HepG2 (cell line): ENCODE results near the gene POLR3GL. TPM values are rescaled to one million over a fixed set of nuclear protein-coding genes. Genes with fewer than 3 reads are reported as not detected.

ENCODE experiments used
- ATAC-seq: fragments of 200-7000 bp; cut with Tn5 transposase; 3 replicates; pipeline ENCODE4 v1.9.1; 2020; ENCODE audit warnings: mild to moderate bottlenecking, moderate library complexity
- BruUV-seq: library from RNA; stranded (reverse); fragments of 400-500 nt; replicated peaks from 2 replicates; lab custom pipeline; 2021; lab: Mats Ljungman, UMichigan
- CTCF ChIA-PET: fragments of 300-600 bp; formaldehyde crosslinking; extraction: SDS; loops from one replicate; lab custom pipeline; 2021; ENCODE audit warnings: low total read pairs, inconsistent platforms, low intra/inter-chr PET ratio; lab: Yijun Ruan, JAX
- POLR2A ChIA-PET: fragments of 350-600 bp; sonication (Branson Sonifier 250); formaldehyde crosslinking; loops from one replicate; lab custom pipeline; 2020; ENCODE audit warnings: antibody characterized with exemption, inconsistent platforms; lab: Yijun Ruan, JAX
- DNase-seq: peaks from one replicate; pipeline ENCODE4 v3.0.0-alpha.2; 2015; ENCODE audit warnings: low spot score
- FAIRE-seq: peaks from 3 replicates; lab custom pipeline; 2011; peaks lifted over from hg19 to GRCh38; lab: Jason Lieb, UNC
- H2AFZ ChIP-seq: one replicate; pipeline ENCODE4 v1.6.1; 2011; ENCODE audit warnings: low read length, inconsistent platforms
- H3K27ac ChIP-seq: fragments of 300-600 bp; 3 replicates; pipeline ENCODE4 v1.8.0; 2011; ENCODE audit warnings: mixed run types, mild to moderate bottlenecking, mixed read lengths, low read length, inconsistent platforms; ENCODE audit not compliant: insufficient read depth; ENCODE audit errors: extremely low read length
- H3K27me3 ChIP-seq, 2 experiments: fragments of 200-600 bp in 1 of 2; 2 replicates in 1 of 2; 3 replicates in 1 of 2; pipeline versions ENCODE4 v1.6.0 to v1.8.0; 2011; ENCODE audit warnings: low read length in 2 of 2, mild to moderate bottlenecking in 2 of 2, moderate library complexity in 2 of 2, inconsistent platforms in 1 of 2; ENCODE audit not compliant: insufficient read depth in 2 of 2, control insufficient read depth in 1 of 2
- H3K36me3 ChIP-seq, 2 experiments: fragments of 200-600 bp in 1 of 2; replicated peaks in 1 of 2; 2 replicates in 1 of 2; 3 replicates in 1 of 2; pipeline versions ENCODE4 v1.5.1 to v1.8.0; 2011; ENCODE audit warnings: low read length in 2 of 2, inconsistent platforms in 1 of 2; ENCODE audit not compliant: insufficient read depth in 2 of 2, control insufficient read depth in 1 of 2
- H3K4me1 ChIP-seq: 2 replicates; pipeline ENCODE4 v1.5.1; 2012; ENCODE audit warnings: low read length, inconsistent platforms; ENCODE audit not compliant: insufficient read depth
- H3K4me2 ChIP-seq: 2 replicates; pipeline ENCODE4 v1.6.0; 2011; ENCODE audit warnings: low read depth, low read length, inconsistent platforms
- H3K4me3 ChIP-seq, 3 experiments: fragments of 200-600 bp in 1 of 3; sonication (generic), shearing (Covaris generic) in 1 of 3; replicated peaks in 1 of 3; 2 replicates each; pipeline ENCODE4 v1.5.1; 2011 to 2016; ENCODE audit warnings: low read length in 3 of 3, inconsistent platforms in 2 of 3, low read depth in 2 of 3, mild to moderate bottlenecking in 2 of 3, control low read depth in 1 of 3, mixed read lengths in 1 of 3; ENCODE audit not compliant: insufficient read depth in 1 of 3
- H3K79me2 ChIP-seq: one replicate; pipeline ENCODE4 v1.6.1; 2011; ENCODE audit warnings: low read length, inconsistent platforms; ENCODE audit not compliant: insufficient read depth
- H3K9ac ChIP-seq: 2 replicates; pipeline ENCODE4 v1.6.0; 2011; ENCODE audit warnings: mild to moderate bottlenecking, low read depth, low read length, inconsistent platforms; ENCODE audit not compliant: insufficient read depth
- H3K9me3 ChIP-seq: 2 replicates; pipeline ENCODE4 v1.5.1; 2012; ENCODE audit warnings: mild to moderate bottlenecking, low read length
- H4K20me1 ChIP-seq: 2 replicates; pipeline ENCODE4 v1.6.0; 2011; ENCODE audit warnings: inconsistent platforms, mild to moderate bottlenecking, low read length, moderate library complexity; ENCODE audit not compliant: insufficient read depth
- HNRNPK ChIP-seq: fragments of 200-400 bp; formaldehyde crosslinking; IDR thresholded peaks from 2 replicates; pipeline ENCODE4 v1.6.1; 2018; ENCODE audit warnings: low read length, low read depth, moderate library complexity, mild to moderate bottlenecking; ENCODE audit not compliant: poor library complexity, severe bottlenecking
- ZFP36 ChIP-seq: fragments of 150-350 bp; IDR thresholded peaks from 2 replicates; pipeline ENCODE4 v1.6.1; 2018; ENCODE audit warnings: borderline replicate concordance, low read length, low read depth; ENCODE audit not compliant: partially characterized antibody
- WGBS: methylation state at CpG from one replicate; pipeline ENCODE4 v1.1.6; 2017; ENCODE audit warnings: low lambda C conversion rate; 5-methylcytosine and 5-hydroxymethylcytosine counted together
- in situ Hi-C: cut with HindIII; loops from 2 replicates; pipeline ENCODE4 v1.10.0; 2017; ENCODE audit warnings: low pct_unique_long_range_greater_than_20kb; ENCODE audit not compliant: extremely low pct_ligation_motif_present
- intact Hi-C: fragments of 100-400 bp; cut with micrococcal nuclease; formaldehyde crosslinking; loops from one replicate; pipeline ENCODE4 v1.10.0; 2022; ENCODE audit not compliant: unreplicated experiment
- polyA plus RNA-seq, 8 experiments: library from polyadenylated mRNA; depleted of rRNA in 3 of 8; stranded (reverse) in 7 of 8; unstranded in 1 of 8; fragments of >200 nt; fragmentation: Illumina TruSeq in 4 of 8; extraction: Trizol in 4 of 8; gene quantifications; 2 replicates each; pipeline versions ENCODE4 v1.2.1 to v1.2.3, GENCODE V29; 2011 to 2016; ENCODE audit warnings: low read depth in 4 of 8, missing spikeins in 1 of 8, mixed read lengths in 1 of 8; ENCODE audit not compliant: insufficient read depth in 1 of 8
- total RNA-seq, 5 experiments: library from RNA; depleted of rRNA; stranded (reverse); fragments of >200 nt; fragmentation: Illumina TruSeq; extraction: Trizol; gene quantifications; 2 replicates each; pipeline ENCODE4 v1.2.3, GENCODE V29; 2016; ENCODE audit warnings: low read depth in 1 of 5
- TF ChIP-seq, protein P1 (sequence below): sonication (generic); formaldehyde crosslinking; IDR thresholded peaks from 2 replicates; pipeline ENCODE4 v1.4.0; 2020; ENCODE audit warnings: missing genetic modification reagents
- TF ChIP-seq, protein P2 (sequence below): sonication (generic); formaldehyde crosslinking; IDR thresholded peaks from 2 replicates; pipeline ENCODE4 v1.4.0; 2020; ENCODE audit warnings: missing genetic modification reagents
- TF ChIP-seq, protein P3 (sequence below): sonication (generic); formaldehyde crosslinking; IDR thresholded peaks from 2 replicates; pipeline ENCODE4 v1.8.0; 2022; ENCODE audit warnings: mild to moderate bottlenecking, missing genetic modification reagents, moderate library complexity

The POLR3GL gene
- total and polyA plus RNA-seq, 2 of the 13 experiments (the other 11 are each of a cell fraction or from before 2014, with no cell fraction given), result 11.5 to 12.4 TPM

DNA sequence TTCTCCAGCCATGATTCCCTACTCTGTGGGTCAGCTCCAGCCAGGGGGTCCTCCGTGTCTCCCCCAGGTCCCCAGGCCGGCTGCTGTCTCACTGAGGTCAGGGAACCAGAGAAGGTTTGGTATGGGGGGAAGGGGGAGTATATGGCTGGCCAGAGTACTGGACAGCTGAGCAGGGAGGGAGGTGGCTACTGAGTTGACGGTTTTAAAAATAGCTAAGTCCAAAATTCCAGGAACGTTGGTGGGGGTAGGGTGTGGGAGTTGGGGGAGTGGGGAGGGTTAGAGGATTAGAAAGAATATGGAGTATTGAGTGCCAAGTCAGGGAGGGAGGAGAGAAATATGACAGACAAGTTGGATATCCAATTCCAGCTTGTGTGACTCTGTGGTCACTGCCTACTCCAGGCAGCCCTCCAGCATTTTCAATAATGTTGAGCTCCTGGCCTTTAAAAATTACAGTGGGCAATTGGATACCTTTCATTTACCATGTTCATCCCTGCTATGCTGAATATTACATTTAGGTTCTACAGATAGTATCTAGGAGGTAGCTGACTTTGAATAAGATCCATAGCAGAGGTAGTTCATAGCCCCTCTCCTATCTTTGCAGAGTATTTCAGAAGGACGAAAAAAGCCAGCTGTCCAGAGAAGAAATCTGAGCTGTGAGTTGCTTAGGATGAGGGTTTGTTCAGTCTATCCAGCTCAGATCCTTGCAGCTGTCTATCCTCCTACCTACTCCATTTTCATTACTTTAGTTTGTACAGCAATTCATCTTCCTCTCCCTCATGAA, 57.3 kb downstream of the POLR3GL start, which contains the start of gene HJV:
Gene HJV, minus strand, starts transcription at position 114 of the 781 bp plus-strand sequence. CDS start 1,504 bp downstream, outside the sequence.
- TF ChIP-seq, protein P1, sequence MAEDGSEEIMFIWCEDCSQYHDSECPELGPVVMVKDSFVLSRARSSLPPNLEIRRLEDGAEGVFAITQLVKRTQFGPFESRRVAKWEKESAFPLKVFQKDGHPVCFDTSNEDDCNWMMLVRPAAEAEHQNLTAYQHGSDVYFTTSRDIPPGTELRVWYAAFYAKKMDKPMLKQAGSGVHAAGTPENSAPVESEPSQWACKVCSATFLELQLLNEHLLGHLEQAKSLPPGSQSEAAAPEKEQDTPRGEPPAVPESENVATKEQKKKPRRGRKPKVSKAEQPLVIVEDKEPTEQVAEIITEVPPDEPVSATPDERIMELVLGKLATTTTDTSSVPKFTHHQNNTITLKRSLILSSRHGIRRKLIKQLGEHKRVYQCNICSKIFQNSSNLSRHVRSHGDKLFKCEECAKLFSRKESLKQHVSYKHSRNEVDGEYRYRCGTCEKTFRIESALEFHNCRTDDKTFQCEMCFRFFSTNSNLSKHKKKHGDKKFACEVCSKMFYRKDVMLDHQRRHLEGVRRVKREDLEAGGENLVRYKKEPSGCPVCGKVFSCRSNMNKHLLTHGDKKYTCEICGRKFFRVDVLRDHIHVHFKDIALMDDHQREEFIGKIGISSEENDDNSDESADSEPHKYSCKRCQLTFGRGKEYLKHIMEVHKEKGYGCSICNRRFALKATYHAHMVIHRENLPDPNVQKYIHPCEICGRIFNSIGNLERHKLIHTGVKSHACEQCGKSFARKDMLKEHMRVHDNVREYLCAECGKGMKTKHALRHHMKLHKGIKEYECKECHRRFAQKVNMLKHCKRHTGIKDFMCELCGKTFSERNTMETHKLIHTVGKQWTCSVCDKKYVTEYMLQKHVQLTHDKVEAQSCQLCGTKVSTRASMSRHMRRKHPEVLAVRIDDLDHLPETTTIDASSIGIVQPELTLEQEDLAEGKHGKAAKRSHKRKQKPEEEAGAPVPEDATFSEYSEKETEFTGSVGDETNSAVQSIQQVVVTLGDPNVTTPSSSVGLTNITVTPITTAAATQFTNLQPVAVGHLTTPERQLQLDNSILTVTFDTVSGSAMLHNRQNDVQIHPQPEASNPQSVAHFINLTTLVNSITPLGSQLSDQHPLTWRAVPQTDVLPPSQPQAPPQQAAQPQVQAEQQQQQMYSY (CRISPR knock-in tag), result no peak
- TF ChIP-seq, protein P2, sequence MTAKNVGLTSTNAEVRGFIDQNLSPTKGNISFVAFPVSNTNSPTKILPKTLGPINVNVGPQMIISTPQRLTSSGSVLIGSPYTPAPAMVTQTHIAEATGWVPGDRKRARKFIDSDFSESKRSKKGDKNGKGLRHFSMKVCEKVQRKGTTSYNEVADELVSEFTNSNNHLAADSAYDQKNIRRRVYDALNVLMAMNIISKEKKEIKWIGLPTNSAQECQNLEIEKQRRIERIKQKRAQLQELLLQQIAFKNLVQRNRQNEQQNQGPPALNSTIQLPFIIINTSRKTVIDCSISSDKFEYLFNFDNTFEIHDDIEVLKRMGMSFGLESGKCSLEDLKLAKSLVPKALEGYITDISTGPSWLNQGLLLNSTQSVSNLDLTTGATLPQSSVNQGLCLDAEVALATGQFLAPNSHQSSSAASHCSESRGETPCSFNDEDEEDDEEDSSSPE (CRISPR knock-in tag), result no peak
- peak; percentile 31 for TF ChIP-seq HNRNPK
- TF ChIP-seq, protein P3, sequence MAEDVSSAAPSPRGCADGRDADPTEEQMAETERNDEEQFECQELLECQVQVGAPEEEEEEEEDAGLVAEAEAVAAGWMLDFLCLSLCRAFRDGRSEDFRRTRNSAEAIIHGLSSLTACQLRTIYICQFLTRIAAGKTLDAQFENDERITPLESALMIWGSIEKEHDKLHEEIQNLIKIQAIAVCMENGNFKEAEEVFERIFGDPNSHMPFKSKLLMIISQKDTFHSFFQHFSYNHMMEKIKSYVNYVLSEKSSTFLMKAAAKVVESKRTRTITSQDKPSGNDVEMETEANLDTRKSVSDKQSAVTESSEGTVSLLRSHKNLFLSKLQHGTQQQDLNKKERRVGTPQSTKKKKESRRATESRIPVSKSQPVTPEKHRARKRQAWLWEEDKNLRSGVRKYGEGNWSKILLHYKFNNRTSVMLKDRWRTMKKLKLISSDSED, result no peak
- peak; percentile 82 for TF ChIP-seq ZFP36
- TF ChIP-seq, all 625 proteins: peak for 2
- peaks cover 27% of the 10 kb centered on the region for H3K4me1 ChIP-seq
- no peak within 1 kb of the TSS for H3K27ac ChIP-seq
- DNase-seq (no peak), FAIRE-seq (no peak), ATAC-seq (no peak)
- H3K9me3 ChIP-seq, result no peaks in the 10 kb centered on the region
- H3K4me2 ChIP-seq, result peak within 1 kb of the TSS; percentile 42
- no peak within 1 kb of the TSS for H2AFZ ChIP-seq
- CTCF ChIA-PET, result no interaction called here
- WGBS, result 37% methylated on average over 5 of the region's 5 CpGs
- in situ Hi-C loops (no loop called here), intact Hi-C loops (no loop called here)
- H3K36me3 ChIP-seq, result no peaks in the 10 kb centered on the region
- no TSS peak for BruUV-seq
- H3K9ac ChIP-seq, result no peak within 1 kb of the TSS
- no peaks in the 10 kb centered on the region for H3K27me3 ChIP-seq
- H3K79me2 ChIP-seq, result no peaks in the 10 kb centered on the region
- no peaks in the 10 kb centered on the region for H4K20me1 ChIP-seq
- no peak within 1 kb of the TSS for H3K4me3 ChIP-seq
- POLR2A ChIA-PET, result interaction anchor here (1.2 to 2.9 kb wide), 3 partner anchors 11 to 30 kb away, joined by 6 to 15 read pairs (median 15); no protein-coding TSS in a partner anchor
